NAMALWA (cell line): ENCODE data around the gene NCBP3.

Source experiments
- DNase-seq: peaks from one replicate; pipeline ENCODE4 v3.0.0-alpha.2; 2015; ENCODE audit warnings: low spot score

The NCBP3 gene

GRCh38 chr17:3845621-3846436 is at the start of gene NCBP3:
Gene NCBP3, minus strand, starts transcription at chr17:3846246. Its CDS starts 23 bp downstream, at chr17:3846223.
- DNase-seq = peak; percentile 87

GRCh38 chr17:3895354-3895753 is 49.3 kb upstream of the NCBP3 start:
- no peak for DNase-seq

- no peak for DNase-seq
These were observed 48.9 kb upstream of the NCBP3 start for GRCh38 chr17:3894911-3895343.

GRCh38 chr17:3894188-3894587 is 48.1 kb upstream of the NCBP3 start:
- no peak for DNase-seq

- DNase-seq = no peak
These were observed 47.7 kb upstream of the NCBP3 start for GRCh38 chr17:3893720-3894116.

- DNase-seq = peak; percentile 80
These were observed 47.1 kb upstream of the NCBP3 start, which contains the start of gene CAMKK1 for GRCh38 chr17:3893003-3893719. Gene CAMKK1, minus strand, starts transcription at chr17:3893053. Its CDS starts 7,366 bp downstream, at chr17:3885687.

- DNase-seq = peak; percentile 41
These were observed 46.3 kb upstream of the NCBP3 start for GRCh38 chr17:3892095-3892998.

GRCh38 chr17:3891626-3892094 is 45.6 kb upstream of the NCBP3 start:
- no peak for DNase-seq

- DNase-seq = no peak
These were observed 44.8 kb upstream of the NCBP3 start for GRCh38 chr17:3890878-3891219.

GRCh38 chr17:3890082-3890877 is 44.2 kb upstream of the NCBP3 start:
- DNase-seq = no peak

GRCh38 chr17:3889325-3890012 is 43.4 kb upstream of the NCBP3 start:
- no peak for DNase-seq

GRCh38 chr17:3888343-3889171 is 42.5 kb upstream of the NCBP3 start:
- DNase-seq = no peak

- DNase-seq = no peak
These were observed 41.8 kb upstream of the NCBP3 start for GRCh38 chr17:3887804-3888203.

GRCh38 chr17:3887394-3887793 is 41.3 kb upstream of the NCBP3 start:
- DNase-seq = no peak

GRCh38 chr17:3886776-3887175 is 40.7 kb upstream of the NCBP3 start:
- DNase-seq = no peak

- no peak for DNase-seq
These were observed 39.9 kb upstream of the NCBP3 start for GRCh38 chr17:3885970-3886369.

GRCh38 chr17:3885271-3885670 is 39.2 kb upstream of the NCBP3 start:
- no peak for DNase-seq

- DNase-seq = no peak
These were observed 38.1 kb upstream of the NCBP3 start for GRCh38 chr17:3884188-3884587.

- no peak for DNase-seq
These were observed 36.2 kb upstream of the NCBP3 start for GRCh38 chr17:3882276-3882675.

- no peak for DNase-seq
These were observed 34.9 kb upstream of the NCBP3 start for GRCh38 chr17:3880983-3881382.
